NK-92 treated with Interleukin-12 subunit alpha and Interleukin-12 subunit beta, amount 100 ng/mL, for 24 hours (cell line): ENCODE data around the gene DTNBP1.

ENCODE experiments used
- DNase-seq: peaks from one replicate; lab custom pipeline; 2025; lab: John Stamatoyannopoulos, UW

Gene DTNBP1

DNA sequence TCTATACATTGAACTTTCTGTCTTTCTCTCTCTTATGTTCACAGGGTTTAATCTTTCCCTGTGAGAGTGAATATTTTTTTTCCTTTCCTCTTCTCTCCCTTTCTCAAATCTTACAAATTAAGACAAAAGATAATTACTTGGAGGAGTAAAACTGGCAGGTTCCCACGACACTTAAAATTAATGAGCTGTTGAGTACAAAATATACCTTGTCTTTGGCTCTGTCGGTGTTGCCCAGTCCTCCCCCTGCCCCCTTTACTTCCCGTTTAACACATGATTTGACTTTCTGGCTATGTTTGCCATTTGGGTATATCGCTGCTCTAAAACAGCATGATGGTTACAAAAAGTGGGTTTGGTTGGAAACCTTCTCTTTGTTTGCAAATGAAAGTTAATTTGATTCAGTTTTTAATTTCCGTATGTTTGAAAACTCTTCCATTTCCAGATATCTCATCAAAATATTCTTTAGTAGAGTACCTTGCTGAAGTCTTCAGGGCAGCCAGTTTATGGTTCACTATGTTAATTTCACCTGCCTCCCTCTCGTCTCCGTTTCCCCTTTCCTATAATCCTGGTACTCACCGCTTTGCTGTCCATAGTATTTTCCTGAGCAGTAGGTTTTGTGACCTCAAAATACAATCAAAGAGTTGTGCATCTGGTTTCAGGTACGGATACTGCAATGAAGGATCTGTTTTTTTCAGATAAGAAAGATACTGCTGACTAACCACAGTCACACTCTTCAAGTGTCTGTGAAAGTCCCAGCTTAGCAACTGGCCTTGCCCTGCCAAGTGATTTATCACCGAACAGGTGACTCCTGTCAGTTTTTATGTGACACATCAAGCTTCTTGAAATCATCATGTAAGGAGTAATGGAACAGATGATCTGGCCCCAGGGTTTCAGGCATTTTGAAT lies 181.2 kb downstream of the DTNBP1 start:
- DNase-seq = no peak

- no peak for DNase-seq
Observed at GRCh38 chr6:15480525-15480924, 182.3 kb downstream of the DTNBP1 start.

GRCh38 chr6:15479761-15480160 lies 183.1 kb downstream of the DTNBP1 start:
- DNase-seq = no peak

DNA sequence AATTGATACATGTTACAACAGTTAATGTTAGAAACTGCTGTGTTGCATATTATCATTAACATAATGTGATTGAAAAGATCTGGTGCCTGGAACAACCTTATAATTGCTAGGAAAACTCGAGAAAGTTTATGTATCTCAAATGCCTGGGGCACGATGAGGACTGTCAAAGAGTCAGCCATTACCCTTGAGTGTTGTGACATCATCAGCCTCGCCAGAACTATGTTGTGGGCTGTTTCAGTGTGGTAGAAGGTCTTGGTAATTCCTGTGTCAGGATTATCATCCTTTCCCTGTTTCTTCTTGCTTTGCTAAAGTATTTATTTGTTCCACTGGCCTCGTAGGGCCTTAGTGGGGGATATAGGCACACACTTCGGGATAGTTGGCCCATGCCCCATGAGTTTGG lies 185.1 kb downstream of the DTNBP1 start:
- DNase-seq = no peak

- DNase-seq = no peak
Observed at GRCh38 chr6:15476631-15477380, 186.0 kb downstream of the DTNBP1 start.

- no peak for DNase-seq
Observed at GRCh38 chr6:15475872-15476271, 187.0 kb downstream of the DTNBP1 start.

DNA sequence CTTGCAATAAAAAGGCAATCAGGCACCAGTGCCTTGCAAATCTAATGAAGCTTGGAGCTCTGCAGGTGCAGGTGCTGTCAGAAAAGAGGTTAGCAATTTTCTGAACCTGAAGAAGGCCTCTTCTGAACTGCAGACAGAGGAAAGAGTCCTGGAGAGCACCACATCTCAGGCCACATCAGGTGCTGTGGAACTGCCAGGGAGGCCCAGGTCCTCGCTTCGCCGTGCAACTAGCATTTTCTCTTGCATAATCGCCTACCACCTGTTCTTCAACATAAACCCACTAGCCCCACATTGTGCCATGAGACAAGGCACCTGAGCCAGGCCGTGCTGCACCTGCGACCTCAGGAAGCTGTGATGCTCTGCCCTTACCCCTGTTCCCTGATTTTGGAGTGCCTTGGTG lies 187.6 kb downstream of the DTNBP1 start:
- no peak for DNase-seq

DNA sequence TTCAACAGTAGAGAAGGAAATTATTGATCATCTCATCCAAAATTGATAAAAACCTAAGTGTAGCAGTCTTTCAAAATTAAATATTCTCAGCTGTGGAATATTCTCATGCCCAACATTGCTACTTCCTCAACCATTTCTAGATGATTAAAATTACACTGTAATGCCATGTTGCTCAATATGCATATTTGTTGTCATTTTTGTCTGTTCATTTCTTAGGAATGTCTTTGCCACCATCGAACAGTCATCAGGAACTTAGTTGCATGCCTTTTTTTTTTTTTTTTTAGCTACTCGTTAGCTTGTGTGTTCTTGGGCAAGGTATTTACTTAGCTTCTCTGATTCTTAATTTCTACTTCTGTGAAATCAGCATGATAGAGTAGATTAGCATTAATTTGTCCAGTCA lies 188.6 kb downstream of the DTNBP1 start:
- DNase-seq = no peak

GRCh38 chr6:15473741-15474161 lies 189.1 kb downstream of the DTNBP1 start:
- no peak for DNase-seq

- DNase-seq = no peak
Observed at GRCh38 chr6:15473174-15473573, 189.7 kb downstream of the DTNBP1 start.
